ENCODE results near the gene MAPKAP1.

Gene MAPKAP1

DNA sequence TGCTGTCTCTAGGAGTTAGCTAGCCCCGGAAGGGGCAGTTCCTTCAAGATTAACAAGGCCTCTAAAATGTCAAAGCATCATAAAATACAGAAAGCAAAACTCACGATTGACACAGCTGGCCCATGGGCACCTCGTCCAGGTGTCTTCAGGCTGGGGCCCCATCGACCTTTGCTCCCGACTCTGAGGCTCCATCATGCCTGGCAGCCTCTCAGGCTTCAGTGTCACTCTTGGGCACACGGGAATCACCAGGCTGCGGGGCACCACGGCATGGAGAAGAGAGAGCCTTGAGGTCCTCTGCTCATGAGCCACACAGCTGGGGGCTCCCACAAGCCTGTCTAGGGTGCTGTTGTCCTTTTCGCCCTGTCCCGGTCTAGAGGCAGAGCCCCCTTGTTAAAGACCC lies 284.2 kb downstream of the MAPKAP1 start:
- TF ChIP-seq, protein P1, sequence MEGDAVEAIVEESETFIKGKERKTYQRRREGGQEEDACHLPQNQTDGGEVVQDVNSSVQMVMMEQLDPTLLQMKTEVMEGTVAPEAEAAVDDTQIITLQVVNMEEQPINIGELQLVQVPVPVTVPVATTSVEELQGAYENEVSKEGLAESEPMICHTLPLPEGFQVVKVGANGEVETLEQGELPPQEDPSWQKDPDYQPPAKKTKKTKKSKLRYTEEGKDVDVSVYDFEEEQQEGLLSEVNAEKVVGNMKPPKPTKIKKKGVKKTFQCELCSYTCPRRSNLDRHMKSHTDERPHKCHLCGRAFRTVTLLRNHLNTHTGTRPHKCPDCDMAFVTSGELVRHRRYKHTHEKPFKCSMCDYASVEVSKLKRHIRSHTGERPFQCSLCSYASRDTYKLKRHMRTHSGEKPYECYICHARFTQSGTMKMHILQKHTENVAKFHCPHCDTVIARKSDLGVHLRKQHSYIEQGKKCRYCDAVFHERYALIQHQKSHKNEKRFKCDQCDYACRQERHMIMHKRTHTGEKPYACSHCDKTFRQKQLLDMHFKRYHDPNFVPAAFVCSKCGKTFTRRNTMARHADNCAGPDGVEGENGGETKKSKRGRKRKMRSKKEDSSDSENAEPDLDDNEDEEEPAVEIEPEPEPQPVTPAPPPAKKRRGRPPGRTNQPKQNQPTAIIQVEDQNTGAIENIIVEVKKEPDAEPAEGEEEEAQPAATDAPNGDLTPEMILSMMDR (IDR thresholded peaks at IDR 0.05; ENCODE audit: borderline replicate concordance, control extremely low read depth, extremely low read depth, insufficient read depth, missing control alignments) = no peak
- no peak for DNase-seq (ENCODE audit: low spot score)
- in situ Hi-C loops (cut with MboI; ENCODE audit: low sequenced_read_pairs, unreplicated experiment) = loop anchor here (25.0 kb wide), 2 partner anchors 314 to 989 kb away; partner anchors contain the start of gene PBX3

DNA sequence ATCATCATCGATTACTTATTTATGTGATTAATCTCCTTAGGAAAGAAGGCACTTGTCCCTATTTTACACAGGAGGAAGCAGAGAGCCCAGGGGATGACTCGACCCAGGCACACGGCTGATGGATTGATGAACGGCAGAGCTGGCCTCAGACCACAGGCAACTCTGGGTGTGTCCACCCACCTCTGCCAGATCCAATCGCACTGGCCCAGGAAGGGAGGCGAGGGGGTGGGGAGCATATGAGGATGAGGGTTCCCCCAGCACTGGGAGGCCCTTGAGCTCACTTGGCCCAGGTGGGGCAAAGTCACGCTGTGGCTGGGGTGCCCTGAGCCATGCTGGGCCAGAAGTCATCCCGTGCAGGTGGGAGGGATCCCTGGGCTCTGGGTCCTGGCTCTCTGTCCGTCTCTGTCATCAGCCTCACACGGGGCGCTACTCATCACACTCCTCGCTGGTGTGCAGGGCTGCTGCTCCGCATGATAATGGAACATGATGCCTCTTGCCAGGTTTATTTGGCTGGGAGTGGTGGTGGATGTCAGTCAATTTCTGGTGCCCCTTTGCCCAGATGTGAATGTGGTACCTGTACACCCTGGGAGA lies 285.3 kb downstream of the MAPKAP1 start:
- TF ChIP-seq, protein P1 (IDR thresholded peaks at IDR 0.05; ENCODE audit: borderline replicate concordance, control extremely low read depth, extremely low read depth, insufficient read depth, missing control alignments) = no peak
- DNase-seq (ENCODE audit: low spot score) = no peak
- in situ Hi-C loops (cut with MboI; ENCODE audit: low sequenced_read_pairs, unreplicated experiment) = loop anchor here (25.0 kb wide), 2 partner anchors 316 to 991 kb away; partner anchors contain the start of gene PBX3

DNA sequence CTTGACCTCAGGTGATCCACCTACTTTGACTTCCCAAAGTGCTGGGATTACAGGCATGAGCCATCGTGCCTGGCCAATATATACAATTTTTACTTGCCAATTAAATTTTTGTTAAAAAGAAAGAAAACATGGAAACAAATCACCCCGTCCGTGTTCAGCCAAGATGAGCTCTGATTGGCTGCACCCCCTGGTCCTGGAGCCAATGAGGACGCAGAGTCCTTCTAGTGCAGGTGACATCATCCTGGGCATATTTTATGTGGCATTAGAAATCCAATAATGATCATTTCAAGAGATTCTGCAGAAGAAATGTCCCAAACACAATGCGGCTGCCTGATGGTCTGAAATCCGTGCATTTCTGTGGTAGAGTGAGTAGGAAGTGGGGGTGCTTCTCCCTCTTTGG lies 285.8 kb downstream of the MAPKAP1 start:
- no peak for DNase-seq (ENCODE audit: low spot score)
- in situ Hi-C loops (cut with MboI; ENCODE audit: low sequenced_read_pairs, unreplicated experiment) = loop anchor here (25.0 kb wide), 2 partner anchors 316 to 991 kb away; partner anchors contain the start of gene PBX3
- TF ChIP-seq, protein P1 (IDR thresholded peaks at IDR 0.05; ENCODE audit: borderline replicate concordance, control extremely low read depth, extremely low read depth, insufficient read depth, missing control alignments) = no peak

DNA sequence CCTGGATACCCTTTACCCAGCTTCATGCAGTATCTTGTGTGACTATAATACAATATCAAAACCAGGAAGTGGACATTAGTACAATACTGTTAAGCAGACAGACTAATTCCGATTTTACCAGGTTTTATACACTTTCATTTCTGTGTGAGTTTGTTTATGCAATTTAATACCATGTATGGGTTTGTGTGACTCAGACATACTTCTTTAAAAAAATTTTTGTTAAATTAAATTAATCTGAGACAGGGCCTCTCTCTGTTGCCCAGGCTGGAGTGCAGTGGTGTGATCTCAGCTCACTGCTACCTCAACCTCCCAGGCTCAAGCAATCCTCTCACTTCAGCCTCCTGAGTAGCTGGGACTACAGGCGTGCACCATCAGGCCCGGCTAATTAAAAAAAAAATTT lies 288.6 kb downstream of the MAPKAP1 start:
- TF ChIP-seq, protein P1 (IDR thresholded peaks at IDR 0.05; ENCODE audit: borderline replicate concordance, control extremely low read depth, extremely low read depth, insufficient read depth, missing control alignments) = no peak
- in situ Hi-C loops (cut with MboI; ENCODE audit: low sequenced_read_pairs, unreplicated experiment) = loop anchor here (25.0 kb wide), 2 partner anchors 319 to 994 kb away; partner anchors contain the start of gene PBX3
- no peak for DNase-seq (ENCODE audit: low spot score)

DNA sequence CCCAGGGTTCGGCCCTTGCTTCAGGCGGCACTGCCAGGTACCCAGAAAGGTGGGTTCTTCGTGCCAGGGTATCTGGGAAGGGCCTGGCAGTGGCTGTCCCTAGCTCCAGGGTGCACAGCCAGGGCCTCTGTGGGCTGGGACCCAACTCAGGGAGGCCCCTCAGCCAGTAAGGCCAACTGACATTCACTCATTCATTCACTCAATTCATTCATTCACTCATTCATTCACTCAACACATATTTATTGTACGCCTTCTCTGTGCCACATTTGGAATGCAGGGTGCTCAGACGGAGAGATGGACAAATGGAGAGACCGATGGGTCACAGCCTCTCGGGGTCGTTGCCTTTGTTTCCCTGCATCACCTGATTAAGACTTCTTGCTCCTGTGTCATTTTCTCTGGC lies 290.5 kb downstream of the MAPKAP1 start:
- TF ChIP-seq, protein P1 (IDR thresholded peaks at IDR 0.05; ENCODE audit: borderline replicate concordance, control extremely low read depth, extremely low read depth, insufficient read depth, missing control alignments) = no peak
- in situ Hi-C loops (cut with MboI; ENCODE audit: low sequenced_read_pairs, unreplicated experiment) = loop anchor here (25.0 kb wide), 2 partner anchors 321 to 996 kb away; partner anchors contain the start of gene PBX3
- no peak for DNase-seq (ENCODE audit: low spot score)

DNA sequence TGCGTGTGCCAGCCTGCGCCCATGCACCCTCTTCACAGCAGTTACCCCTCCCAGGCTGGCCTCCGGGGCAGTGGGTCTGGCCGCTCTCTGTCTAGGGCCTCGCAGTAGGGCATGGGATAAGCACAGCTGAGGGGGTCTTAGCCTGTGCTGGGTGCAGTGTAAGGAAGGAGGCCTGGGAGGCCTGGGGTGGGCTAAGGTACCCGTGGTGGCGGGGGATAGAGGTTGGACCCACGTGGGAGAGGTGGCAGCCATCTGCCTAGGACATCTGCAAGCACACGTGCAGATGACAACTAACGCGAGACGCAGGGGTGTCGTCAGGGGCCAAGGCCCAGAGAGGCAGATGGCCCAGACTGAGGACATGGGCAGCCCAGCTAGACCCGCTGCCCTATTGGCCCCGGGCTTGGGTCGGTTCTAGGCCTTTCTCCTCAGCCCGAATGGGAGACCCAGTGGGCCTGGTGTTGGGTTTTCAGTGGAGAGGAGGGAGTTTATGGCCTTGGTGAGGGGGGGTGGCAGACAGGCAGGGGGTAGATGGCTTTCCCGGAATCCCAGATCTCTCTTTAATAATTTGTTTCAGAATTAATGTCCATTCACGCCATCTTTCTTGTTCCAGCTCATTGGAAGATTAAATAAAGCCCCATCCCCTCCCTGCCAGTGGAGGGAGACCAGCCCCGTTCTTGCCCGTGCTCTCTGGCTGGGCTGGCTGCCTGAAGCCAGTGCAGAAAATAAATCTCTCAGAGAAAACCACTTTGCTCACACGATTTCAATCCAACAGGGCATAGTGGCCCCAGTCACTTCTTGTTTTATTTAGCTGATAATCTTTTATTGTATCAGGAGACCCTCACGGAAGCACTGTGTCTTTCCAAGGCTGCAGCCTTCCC lies 291.2 kb downstream of the MAPKAP1 start:
- in situ Hi-C loops (cut with MboI; ENCODE audit: low sequenced_read_pairs, unreplicated experiment) = loop anchor here (25.0 kb wide), 2 partner anchors 321 to 996 kb away; partner anchors contain the start of gene PBX3
- no peak for DNase-seq (ENCODE audit: low spot score)
- TF ChIP-seq, protein P1 (IDR thresholded peaks at IDR 0.05; ENCODE audit: borderline replicate concordance, control extremely low read depth, extremely low read depth, insufficient read depth, missing control alignments) = no peak
